H9 (cell line): ENCODE results near the gene PHACTR2. TPM values are rescaled to one million over a fixed set of nuclear protein-coding genes. Genes with fewer than 3 reads are reported as not detected.

ENCODE experiments used
- DNase-seq: peaks from one replicate; pipeline ENCODE4 v3.0.0-alpha.2; 2017
- H2AFZ ChIP-seq: one replicate; pipeline ENCODE4 v1.6.1; 2013; ENCODE audit warnings: mild to moderate bottlenecking, low read length, control low read depth, moderate library complexity
- H2AK5ac ChIP-seq: 2 replicates; pipeline ENCODE4 v1.6.1; 2013; ENCODE audit warnings: low read length, control low read depth, mixed read lengths; ENCODE audit not compliant: insufficient read length
- H2BK120ac ChIP-seq: one replicate; pipeline ENCODE4 v1.6.1; 2013; ENCODE audit warnings: low read depth, mild to moderate bottlenecking, low read length, control low read depth, inconsistent platforms; ENCODE audit not compliant: poor library complexity, severe bottlenecking
- H2BK12ac ChIP-seq: 2 replicates; pipeline ENCODE4 v1.6.1; 2013; ENCODE audit warnings: low read length, control low read depth, mixed read lengths, low read depth; ENCODE audit not compliant: insufficient read length
- H2BK15ac ChIP-seq: 2 replicates; pipeline ENCODE4 v1.6.1; 2013; ENCODE audit warnings: low read depth, low read length, control low read depth
- H2BK20ac ChIP-seq: one replicate; pipeline ENCODE4 v1.6.1; 2013; ENCODE audit warnings: low read depth, mild to moderate bottlenecking, low read length, control low read depth, inconsistent platforms; ENCODE audit not compliant: poor library complexity, severe bottlenecking
- H2BK5ac ChIP-seq: 2 replicates; pipeline ENCODE4 v1.6.1; 2013; ENCODE audit warnings: low read length, control low read depth, mixed read lengths; ENCODE audit not compliant: insufficient read length
- H3K14ac ChIP-seq: 2 replicates; pipeline ENCODE4 v1.6.1; 2013; ENCODE audit warnings: low read length, control low read depth; ENCODE audit not compliant: insufficient read depth
- H3K18ac ChIP-seq: 2 replicates; pipeline ENCODE4 v1.6.1; 2013; ENCODE audit warnings: low read depth, mild to moderate bottlenecking, mixed read lengths, low read length, control low read depth; ENCODE audit not compliant: insufficient read length
- H3K23ac ChIP-seq: 2 replicates; pipeline ENCODE4 v1.6.1; 2013; ENCODE audit warnings: low read length, control low read depth, mixed read lengths, low read depth; ENCODE audit not compliant: insufficient read length
- H3K23me2 ChIP-seq: 2 replicates; pipeline ENCODE4 v1.6.1; 2013; ENCODE audit warnings: low read depth, mild to moderate bottlenecking, mixed read lengths, low read length, control low read depth; ENCODE audit not compliant: insufficient read length, poor library complexity, severe bottlenecking
- H3K27ac ChIP-seq: 2 replicates; pipeline ENCODE4 v1.5.1; 2013; ENCODE audit warnings: low read length, control low read depth, mixed read lengths, low read depth; ENCODE audit not compliant: insufficient read length
- H3K27me3 ChIP-seq: 2 replicates; pipeline ENCODE4 v1.6.1; 2013; ENCODE audit warnings: low read length, control low read depth, inconsistent platforms; ENCODE audit not compliant: insufficient read depth
- H3K4ac ChIP-seq: 2 replicates; pipeline ENCODE4 v1.6.1; 2013; ENCODE audit warnings: low read depth, mild to moderate bottlenecking, control low read depth, inconsistent platforms, low read length, moderate library complexity
- H3K4me1 ChIP-seq: 2 replicates; pipeline ENCODE4 v1.6.1; 2013; ENCODE audit warnings: low read length, control low read depth, inconsistent platforms; ENCODE audit not compliant: insufficient read depth
- H3K4me2 ChIP-seq: 2 replicates; pipeline ENCODE4 v1.6.1; 2013; ENCODE audit warnings: low read length, control low read depth, mixed read lengths; ENCODE audit not compliant: insufficient read length, insufficient read depth
- H3K56ac ChIP-seq: 2 replicates; pipeline ENCODE4 v1.6.1; 2013; ENCODE audit warnings: low read depth, mild to moderate bottlenecking, mixed read lengths, low read length, control low read depth; ENCODE audit not compliant: insufficient read length
- H3K79me1 ChIP-seq: 2 replicates; pipeline ENCODE4 v1.6.1; 2013; ENCODE audit warnings: low read depth, mild to moderate bottlenecking, moderate library complexity, low read length, control low read depth, inconsistent platforms; ENCODE audit not compliant: insufficient read depth, poor library complexity, severe bottlenecking
- H3K79me2 ChIP-seq: 2 replicates; pipeline ENCODE4 v1.6.1; 2013; ENCODE audit warnings: low read length, control low read depth, inconsistent platforms; ENCODE audit not compliant: insufficient read depth
- H3K9ac ChIP-seq: 2 replicates; pipeline ENCODE4 v1.6.1; 2013; ENCODE audit warnings: low read length, control low read depth, mixed read lengths; ENCODE audit not compliant: insufficient read length; ENCODE audit errors: extremely low read depth
- H3K9me3 ChIP-seq: one replicate; pipeline ENCODE4 v1.6.1; 2013; ENCODE audit warnings: low read depth, low read length, inconsistent platforms; ENCODE audit not compliant: control insufficient read depth
- H3T11ph ChIP-seq: one replicate; pipeline ENCODE4 v1.6.1; 2013; ENCODE audit warnings: mild to moderate bottlenecking, low read length, control low read depth, inconsistent platforms
- H4K20me1 ChIP-seq: one replicate; pipeline ENCODE4 v1.6.1; 2013; ENCODE audit not compliant: control insufficient read depth, insufficient read length, insufficient read depth
- H4K5ac ChIP-seq: 2 replicates; pipeline ENCODE4 v1.6.1; 2013; ENCODE audit warnings: low read depth, mild to moderate bottlenecking, mixed read lengths, low read length, control low read depth; ENCODE audit not compliant: insufficient read length
- H4K8ac ChIP-seq: replicated peaks from 2 replicates; pipeline ENCODE4 v1.6.1; 2013; ENCODE audit warnings: low read length, control low read depth, mixed read lengths, low read depth; ENCODE audit not compliant: insufficient read length
- H4K91ac ChIP-seq: 2 replicates; pipeline ENCODE4 v1.6.1; 2013; ENCODE audit warnings: low read depth, mild to moderate bottlenecking, moderate library complexity, mixed read lengths, low read length, control low read depth; ENCODE audit not compliant: insufficient read length
- H3K27ac Mint-ChIP-seq, 3 experiments: 2 replicates in 2 of 3; 3 replicates in 1 of 3; pipeline ENCODE4 v1.8.0; 2020 to 2021; ENCODE audit warnings: mixed read lengths in 3 of 3, mild to moderate bottlenecking in 1 of 3, moderate library complexity in 1 of 3
- H3K27me3 Mint-ChIP-seq: 2 replicates; pipeline ENCODE4 v1.8.0; 2021; ENCODE audit warnings: low read depth, mild to moderate bottlenecking, moderate library complexity, mixed read lengths
- H3K36me3 Mint-ChIP-seq, 3 experiments: 2 replicates in 2 of 3; 3 replicates in 1 of 3; pipeline ENCODE4 v1.8.0; 2020 to 2021; ENCODE audit warnings: low read depth in 3 of 3, mixed read lengths in 3 of 3; ENCODE audit not compliant: insufficient read depth in 1 of 3
- H3K4me1 Mint-ChIP-seq, 2 experiments: 2 replicates each; pipeline ENCODE4 v1.8.0; 2020; ENCODE audit warnings: mixed read lengths in 2 of 2
- H3K4me3 Mint-ChIP-seq, 2 experiments: 2 replicates in 1 of 2; 3 replicates in 1 of 2; pipeline ENCODE4 v1.8.0; 2020 to 2021; ENCODE audit warnings: mild to moderate bottlenecking in 2 of 2, mixed read lengths in 2 of 2, moderate library complexity in 1 of 2
- H3K9me3 Mint-ChIP-seq, 2 experiments: 2 replicates in 1 of 2; 3 replicates in 1 of 2; pipeline ENCODE4 v1.8.0; 2020; ENCODE audit warnings: mild to moderate bottlenecking in 2 of 2, mixed read lengths in 2 of 2, moderate library complexity in 1 of 2
- total RNA-seq: library from RNA; stranded (reverse); gene quantifications from 2 replicates; pipeline ENCODE4 v1.2.1, GENCODE V29; 2021
- TF ChIP-seq, protein P1 (sequence below): fragments of 200-600 bp; sonication (generic); conservative IDR thresholded peaks from 3 replicates; pipeline ENCODE4 v1.8.0; 2021; ENCODE audit warnings: antibody characterized with exemption, mild to moderate bottlenecking

Gene PHACTR2
- total RNA-seq, 1 experiment from 2014 or later, result 131 TPM

- Histone ChIP-seq H3K79me1 (no peaks in the 10 kb centered on the region), H4K91ac (no peak overlapping the region), H2BK5ac (no peak overlapping the region), H3K27ac (no peak overlapping the region), H2AK5ac (no peak overlapping the region), H3K9me3 (no peaks in the 10 kb centered on the region), H3T11ph (no peak overlapping the region), H4K8ac (no peak overlapping the region), H3K4ac (no peak overlapping the region), H3K4me1 (no peaks in the 10 kb centered on the region; the same call in 1 of the 2 replicates), H3K4me2 (no peak overlapping the region), H3K18ac (no peak overlapping the region), H3K23ac (no peak overlapping the region), H4K20me1 (no peaks in the 10 kb centered on the region), H3K27me3 (no peaks in the 10 kb centered on the region), H3K23me2 (no peaks in the 10 kb centered on the region), H3K56ac (no peak overlapping the region), H3K79me2 (no peaks in the 10 kb centered on the region), H3K14ac (no peak overlapping the region), H2BK12ac (no peak overlapping the region), H2AFZ (no peak overlapping the region), H3K9ac (no peak overlapping the region), H2BK20ac (no peak overlapping the region), H4K5ac (no peak overlapping the region), H2BK15ac (no peak overlapping the region), H2BK120ac (no peak overlapping the region)
- no peak overlapping the region for H3K4me3 Mint-ChIP-seq
- H3K9me3 Mint-ChIP-seq, result no peaks in the 10 kb centered on the region
- DNase-seq, result no peak
- H3K27ac Mint-ChIP-seq, result no peak overlapping the region; a peak in 1 of 7 replicates
- peaks cover 7 to 36% (median 22%) of the 10 kb centered on the region in 3 experiments for H3K36me3 Mint-ChIP-seq
- peaks cover 5% of the 10 kb centered on the region in 2 experiments for H3K4me1 Mint-ChIP-seq
- TF ChIP-seq, protein P1, sequence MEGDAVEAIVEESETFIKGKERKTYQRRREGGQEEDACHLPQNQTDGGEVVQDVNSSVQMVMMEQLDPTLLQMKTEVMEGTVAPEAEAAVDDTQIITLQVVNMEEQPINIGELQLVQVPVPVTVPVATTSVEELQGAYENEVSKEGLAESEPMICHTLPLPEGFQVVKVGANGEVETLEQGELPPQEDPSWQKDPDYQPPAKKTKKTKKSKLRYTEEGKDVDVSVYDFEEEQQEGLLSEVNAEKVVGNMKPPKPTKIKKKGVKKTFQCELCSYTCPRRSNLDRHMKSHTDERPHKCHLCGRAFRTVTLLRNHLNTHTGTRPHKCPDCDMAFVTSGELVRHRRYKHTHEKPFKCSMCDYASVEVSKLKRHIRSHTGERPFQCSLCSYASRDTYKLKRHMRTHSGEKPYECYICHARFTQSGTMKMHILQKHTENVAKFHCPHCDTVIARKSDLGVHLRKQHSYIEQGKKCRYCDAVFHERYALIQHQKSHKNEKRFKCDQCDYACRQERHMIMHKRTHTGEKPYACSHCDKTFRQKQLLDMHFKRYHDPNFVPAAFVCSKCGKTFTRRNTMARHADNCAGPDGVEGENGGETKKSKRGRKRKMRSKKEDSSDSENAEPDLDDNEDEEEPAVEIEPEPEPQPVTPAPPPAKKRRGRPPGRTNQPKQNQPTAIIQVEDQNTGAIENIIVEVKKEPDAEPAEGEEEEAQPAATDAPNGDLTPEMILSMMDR, result no peak
- no peaks in the 10 kb centered on the region; the same call in 1 of the 2 replicates for H3K27me3 Mint-ChIP-seq
These were observed 139.9 kb downstream of the PHACTR2 start for GRCh38 chr6:143817621-143818020.
